T47D (cell line): ENCODE measurements around the gene GZMM.

Experiments
- DNase-seq, 2 experiments: peaks; one replicate each; pipeline versions ENCODE4 v3.0.0 to v3.0.0-alpha.2; 2011 to 2012; ENCODE audit warnings: low read depth in 1 of 2, low spot score in 1 of 2
- JUND ChIP-seq: IDR thresholded peaks from 2 replicates; pipeline ENCODE4 v1.6.1; 2012; ENCODE audit warnings: low read depth
- in situ Hi-C: cut with HindIII; loops from 2 replicates; pipeline ENCODE4 v1.10.0; 2016; ENCODE audit warnings: low sequenced_read_pairs, low pct_unique_long_range_greater_than_20kb

The GZMM gene

DNA sequence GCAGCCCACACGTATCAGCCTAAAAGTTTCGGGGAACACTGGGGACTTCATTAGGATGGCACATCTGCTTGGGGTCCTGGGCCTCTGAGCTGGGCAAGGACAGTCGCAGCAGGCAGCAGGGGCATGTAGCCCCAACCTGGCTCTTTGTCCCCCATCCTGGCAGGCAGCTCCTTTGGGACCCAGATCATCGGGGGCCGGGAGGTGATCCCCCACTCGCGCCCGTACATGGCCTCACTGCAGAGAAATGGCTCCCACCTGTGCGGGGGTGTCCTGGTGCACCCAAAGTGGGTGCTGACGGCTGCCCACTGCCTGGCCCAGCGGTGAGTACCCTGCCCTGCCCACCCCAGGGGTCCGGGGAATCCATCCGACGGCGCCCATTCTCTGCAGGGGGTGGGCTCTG is 3.3 kb downstream of the GZMM start:
- no peak for DNase-seq
- no peak for TF ChIP-seq JUND
- in situ Hi-C loops, result no loop called here

DNA sequence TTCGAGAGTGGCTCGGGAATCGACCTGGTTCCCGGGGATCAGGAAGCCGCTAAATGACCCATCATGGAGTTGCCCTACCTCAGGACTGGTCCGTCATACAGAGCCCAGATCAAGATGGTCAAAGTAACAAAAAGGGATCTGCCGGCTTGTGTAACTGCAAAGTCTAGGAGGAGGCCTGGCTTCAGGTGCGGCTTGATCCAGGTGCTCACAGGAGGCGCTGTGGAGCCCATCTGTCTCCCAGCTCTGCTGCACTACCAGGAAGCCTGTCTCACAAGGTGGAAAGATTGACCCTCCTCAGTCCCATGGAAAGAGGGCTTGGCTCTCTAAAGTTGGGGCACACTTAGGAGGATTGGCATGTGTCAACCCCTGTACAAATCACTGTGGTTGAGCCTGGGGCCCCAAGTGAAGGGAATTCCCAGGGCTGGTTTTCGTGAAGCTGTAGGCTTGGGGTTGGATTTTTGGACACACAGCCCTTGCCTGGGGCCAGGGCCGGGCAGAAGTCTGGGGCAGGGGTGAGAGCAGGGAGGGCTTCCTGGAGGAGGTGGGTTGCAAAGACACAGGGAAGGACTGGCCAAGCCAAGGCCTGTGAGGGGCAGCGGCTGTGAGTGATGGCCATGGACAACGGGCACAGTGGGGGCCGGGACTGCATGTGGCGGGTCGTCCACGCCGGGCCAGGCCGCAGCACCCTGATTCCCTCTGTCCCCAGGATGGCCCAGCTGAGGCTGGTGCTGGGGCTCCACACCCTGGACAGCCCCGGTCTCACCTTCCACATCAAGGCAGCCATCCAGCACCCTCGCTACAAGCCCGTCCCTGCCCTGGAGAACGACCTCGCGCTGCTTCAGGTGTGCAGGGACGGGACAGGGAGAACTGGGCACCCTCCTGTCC is 4.2 kb downstream of the GZMM start:
- in situ Hi-C loops, result no loop called here
- TF ChIP-seq JUND, result no peak
- no peak for DNase-seq

DNA sequence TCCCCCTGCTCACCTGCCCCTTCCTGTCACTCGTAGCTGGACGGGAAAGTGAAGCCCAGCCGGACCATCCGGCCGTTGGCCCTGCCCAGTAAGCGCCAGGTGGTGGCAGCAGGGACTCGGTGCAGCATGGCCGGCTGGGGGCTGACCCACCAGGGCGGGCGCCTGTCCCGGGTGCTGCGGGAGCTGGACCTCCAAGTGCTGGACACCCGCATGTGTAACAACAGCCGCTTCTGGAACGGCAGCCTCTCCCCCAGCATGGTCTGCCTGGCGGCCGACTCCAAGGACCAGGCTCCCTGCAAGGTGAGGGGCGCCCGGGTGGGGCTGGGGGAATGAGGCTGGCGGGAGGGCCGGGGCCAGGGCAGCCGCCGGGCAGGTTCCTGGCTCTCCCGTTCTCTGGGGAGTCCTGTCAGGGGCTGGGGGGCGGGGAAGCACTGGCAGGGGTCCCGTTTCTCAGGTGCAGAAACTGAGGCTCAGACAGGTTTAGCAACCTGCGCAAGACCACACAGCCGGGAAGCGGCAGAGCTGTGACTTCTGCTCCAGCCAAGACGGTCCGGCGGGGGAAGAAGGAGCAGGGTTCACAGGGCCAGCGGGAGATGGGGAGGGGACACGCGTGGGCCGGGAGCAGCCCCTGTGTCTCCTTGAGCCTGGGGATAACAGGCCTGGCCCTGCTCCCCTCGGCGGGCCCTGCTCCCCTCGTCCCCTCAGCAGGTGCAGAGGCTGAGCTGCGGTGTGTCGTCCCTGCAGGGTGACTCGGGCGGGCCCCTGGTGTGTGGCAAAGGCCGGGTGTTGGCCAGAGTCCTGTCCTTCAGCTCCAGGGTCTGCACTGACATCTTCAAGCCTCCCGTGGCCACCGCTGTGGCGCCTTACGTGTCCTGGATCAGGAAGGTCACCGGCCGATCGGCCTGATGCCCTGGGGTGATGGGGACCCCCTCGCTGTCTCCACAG is 5.3 kb downstream of the GZMM start:
- no peak for TF ChIP-seq JUND
- peak in 1 of 2 experiments; percentile 47 for DNase-seq
- in situ Hi-C loops, result no loop called here

DNA sequence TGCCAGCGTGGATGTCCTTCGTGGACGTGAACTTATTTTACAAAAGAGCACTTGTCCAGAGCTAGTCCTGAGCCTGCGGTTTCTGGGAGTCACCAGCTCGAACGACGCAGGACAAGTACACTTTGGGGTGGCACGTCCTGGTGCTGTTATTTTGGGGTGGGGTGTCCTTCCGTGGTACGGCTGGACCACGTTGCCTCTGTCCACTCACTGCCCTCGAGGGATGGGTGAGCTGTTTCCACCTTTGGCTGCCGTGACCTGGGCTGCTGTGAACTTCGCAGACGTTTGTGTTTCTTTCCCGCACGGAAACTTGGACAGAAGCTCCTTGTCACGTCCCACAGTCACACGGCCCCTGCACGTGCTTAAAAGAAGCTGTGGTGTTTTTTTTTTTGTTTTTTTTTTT is 11.0 kb downstream of the GZMM start:
- no peak for DNase-seq
- in situ Hi-C loops, result no loop called here
- no peak for TF ChIP-seq JUND

DNA sequence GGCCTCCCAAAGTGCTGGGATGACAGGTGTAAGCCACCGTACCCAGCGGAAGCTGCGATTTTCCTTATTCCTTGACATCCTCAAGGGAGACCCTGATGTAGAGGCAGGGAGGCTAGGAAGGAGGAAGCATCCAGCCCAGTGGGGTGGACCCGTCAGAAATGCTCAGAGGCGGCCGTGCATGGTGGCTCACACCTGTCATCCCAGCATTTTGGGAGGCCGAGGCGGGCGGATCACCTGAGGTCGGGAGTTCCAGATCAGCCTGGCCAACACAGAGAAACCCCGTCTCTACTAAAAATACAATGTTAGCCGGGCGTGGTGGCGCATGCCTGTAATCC is 11.6 kb downstream of the GZMM start:
- in situ Hi-C loops, result no loop called here
- TF ChIP-seq JUND, result no peak
- no peak for DNase-seq

DNA sequence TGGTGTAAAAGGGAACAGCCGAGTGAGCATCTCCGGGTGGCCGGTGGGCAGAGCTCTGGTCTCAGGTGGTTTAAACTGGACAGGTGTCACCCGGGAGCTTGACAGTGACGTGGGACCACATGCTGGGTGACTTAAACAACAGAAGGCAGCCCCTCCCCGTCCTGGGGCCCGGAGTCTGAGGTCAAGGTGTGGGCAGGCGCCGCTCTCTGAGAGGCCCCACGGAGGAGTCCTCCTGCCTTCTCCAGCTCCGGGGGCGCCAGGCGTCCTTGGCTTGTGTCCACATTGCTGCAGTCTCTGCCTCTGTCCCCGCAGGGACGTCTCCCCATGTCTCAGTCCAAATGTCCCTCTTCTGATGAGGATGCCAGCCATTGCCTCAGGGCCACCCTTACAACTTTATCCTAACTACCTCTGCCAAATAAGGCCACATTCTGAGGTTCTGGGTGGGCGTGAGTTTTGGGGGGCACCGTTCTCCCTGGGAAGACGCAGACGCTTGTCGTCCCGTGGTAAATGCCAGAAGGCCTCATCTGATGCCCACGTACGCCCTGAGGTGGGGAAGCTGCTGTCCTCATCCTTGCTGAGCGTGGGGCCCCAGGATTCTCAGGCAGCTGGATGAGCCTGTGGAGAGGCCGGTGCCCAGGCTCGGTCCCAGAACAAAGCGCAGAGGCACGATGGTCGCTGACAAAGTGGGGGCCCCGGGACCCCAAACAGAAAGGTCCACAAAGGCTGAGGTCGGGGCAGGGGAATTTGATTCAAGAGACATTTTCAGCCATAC is 12.9 kb downstream of the GZMM start:
- no peak for DNase-seq
- no peak for TF ChIP-seq JUND
- in situ Hi-C loops, result no loop called here

DNA sequence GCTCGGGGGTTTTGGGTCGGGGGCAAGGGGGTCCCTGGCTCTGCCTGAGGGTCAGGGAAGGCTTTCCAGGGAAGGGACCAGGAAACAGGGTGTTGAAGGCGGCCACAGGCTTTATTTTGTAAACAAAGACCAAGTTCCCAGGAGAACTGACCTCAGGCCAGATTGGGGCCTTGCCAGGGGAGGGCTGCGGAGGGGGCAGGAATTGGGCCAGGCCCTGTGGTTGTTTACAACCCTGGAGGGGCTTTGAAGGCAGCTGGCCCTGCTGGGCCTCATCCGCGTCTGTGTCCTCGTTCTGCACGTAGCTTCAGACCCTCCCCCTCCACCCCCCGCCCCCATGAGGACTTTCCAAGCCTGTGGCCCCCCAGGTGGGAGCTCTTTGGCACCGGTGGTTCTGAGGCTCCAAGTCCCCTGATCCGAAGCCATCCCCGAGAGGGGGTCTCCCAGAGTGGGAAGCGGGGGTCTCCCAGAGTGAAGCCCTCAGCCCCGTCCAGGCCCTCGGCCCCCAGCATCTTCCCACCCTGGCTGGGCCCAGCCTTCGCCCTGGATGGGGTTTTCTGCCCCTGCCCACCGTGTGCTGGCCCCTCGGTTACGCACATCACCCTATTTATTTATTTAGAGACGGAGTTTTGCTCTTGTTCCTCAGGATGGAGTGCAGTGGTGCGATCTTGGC is 15.1 kb downstream of the GZMM start:
- peak in 1 of 2 experiments; percentile 44 for DNase-seq
- no peak for TF ChIP-seq JUND
- in situ Hi-C loops, result no loop called here

DNA sequence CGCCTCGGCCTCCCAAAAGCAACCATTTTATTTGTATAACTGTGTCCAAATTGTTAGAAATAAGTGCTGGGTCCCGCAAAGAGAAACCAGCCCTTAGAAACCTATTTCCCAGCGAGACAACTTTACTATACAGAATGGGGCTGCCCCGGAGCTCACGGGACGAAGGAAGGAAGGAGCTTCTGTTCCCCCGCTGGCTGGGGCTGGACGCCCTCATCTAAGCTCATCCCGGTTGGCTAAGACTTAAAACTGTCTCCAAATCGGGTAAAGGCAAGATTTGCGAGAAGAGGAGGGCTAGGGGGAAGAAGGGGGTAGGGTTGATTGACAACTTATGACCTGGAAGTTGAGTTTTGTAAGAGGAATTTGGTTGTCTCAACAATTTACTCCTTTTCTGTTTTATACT is 16.3 kb downstream of the GZMM start:
- in situ Hi-C loops, result no loop called here
- no peak for TF ChIP-seq JUND
- no peak for DNase-seq

DNA sequence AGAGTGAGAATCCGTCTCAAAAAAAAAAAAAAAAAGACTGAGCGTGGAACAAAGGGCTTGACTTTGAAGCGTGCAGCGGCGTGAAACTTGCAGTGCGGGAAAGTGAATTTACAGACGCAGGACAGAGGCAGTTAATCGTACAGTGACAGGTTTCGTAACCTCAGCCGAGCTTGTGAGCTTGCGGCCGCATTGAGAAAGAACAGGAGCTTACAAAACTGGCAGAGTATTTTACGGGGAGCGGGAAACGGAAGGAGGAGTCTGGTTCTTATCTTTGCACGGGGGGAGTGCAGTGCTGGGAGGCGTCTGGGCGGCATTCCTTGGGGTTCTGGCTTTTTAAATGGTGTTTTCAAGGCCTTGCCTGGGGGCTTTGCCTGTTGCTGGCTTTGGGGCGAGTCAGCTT is 22.6 kb downstream of the GZMM start:
- in situ Hi-C loops, result no loop called here
- DNase-seq, result no peak
- no peak for TF ChIP-seq JUND

DNA sequence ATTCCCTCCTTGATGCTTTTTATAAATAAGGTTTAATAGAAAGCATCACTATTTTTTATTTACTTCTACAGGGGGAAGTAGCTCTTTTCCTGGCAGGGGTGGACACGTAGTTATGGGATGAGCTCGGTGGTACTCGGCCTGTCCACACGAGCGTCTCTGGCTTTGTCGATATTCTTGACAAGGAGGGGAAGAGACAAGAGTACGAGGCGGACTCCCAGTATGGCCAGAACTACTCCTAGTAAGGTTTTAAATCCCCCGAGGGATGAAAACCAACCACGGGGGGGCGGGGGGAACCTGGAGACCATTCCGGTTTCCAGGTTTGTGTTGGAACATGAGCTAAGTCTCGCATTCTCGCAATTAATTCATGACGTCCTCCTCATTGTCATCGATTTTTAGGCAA is 23.0 kb downstream of the GZMM start:
- DNase-seq, result no peak
- TF ChIP-seq JUND, result no peak
- in situ Hi-C loops, result no loop called here

DNA sequence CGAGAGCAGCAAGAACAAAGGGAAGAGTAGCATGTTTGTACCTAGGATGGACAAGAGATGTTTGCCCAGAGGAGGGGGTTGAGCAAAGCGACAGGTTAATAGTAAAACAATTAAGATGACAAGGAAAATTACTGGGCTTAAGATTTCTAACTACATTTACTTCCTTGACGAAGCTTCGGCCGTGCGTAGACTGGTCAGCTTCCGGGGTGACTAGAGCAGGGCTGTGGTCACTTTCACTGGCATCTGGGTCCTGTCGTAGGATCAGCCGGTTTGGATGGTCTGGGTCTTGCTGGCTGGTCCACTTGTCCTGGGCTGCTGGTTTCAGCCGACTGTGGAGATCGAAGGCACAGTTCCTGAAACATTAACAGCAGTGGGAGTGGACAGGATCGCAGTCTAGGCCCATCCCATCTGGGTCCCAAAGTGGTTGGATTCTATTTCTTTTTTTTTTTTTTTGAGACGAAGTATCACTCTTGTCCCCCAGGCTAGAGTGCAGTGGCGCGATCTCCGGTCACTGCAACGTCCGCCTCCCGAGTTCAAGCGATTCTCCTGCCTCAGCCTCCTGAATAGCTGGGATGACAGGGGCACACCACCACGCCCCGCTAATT is 23.5 kb downstream of the GZMM start:
- no peak for DNase-seq
- no peak for TF ChIP-seq JUND
- in situ Hi-C loops, result no loop called here

DNA sequence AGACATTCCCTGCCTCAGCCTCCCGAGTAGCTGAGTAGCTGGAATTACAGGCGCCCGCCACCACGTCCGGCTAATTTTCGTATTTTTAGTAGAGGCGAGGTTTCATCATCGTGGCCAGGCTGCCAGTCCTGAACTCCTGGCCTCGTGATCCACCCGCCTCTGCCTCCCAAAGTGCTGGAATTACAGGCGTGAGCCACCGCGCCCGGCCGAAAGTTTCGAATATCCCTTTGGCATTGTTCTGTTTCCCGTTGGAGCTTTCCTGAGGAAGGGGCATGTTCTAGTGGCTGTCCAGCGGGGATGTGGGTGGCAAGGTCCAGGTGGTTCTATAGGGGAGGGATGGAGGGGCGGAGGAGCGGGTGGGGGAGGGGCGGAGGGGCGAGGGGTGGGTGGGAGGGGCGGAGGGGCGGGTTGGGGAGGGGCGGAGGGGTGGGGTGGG is 26.4 kb downstream of the GZMM start:
- DNase-seq, result peak in 1 of 2 experiments; percentile 60
- in situ Hi-C loops, result no loop called here
- TF ChIP-seq JUND, result no peak
